Ishikawa (cell line): ENCODE data around the gene SLC30A2.

Source experiments
- CEBPB ChIP-seq: IDR thresholded peaks from 2 replicates; pipeline ENCODE4 v1.6.1; 2012
- EP300 ChIP-seq: IDR thresholded peaks from 2 replicates; pipeline ENCODE4 v1.6.1; 2012; ENCODE audit warnings: borderline replicate concordance
- FOXM1 ChIP-seq: IDR thresholded peaks from 2 replicates; pipeline ENCODE4 v1.6.1; 2012; ENCODE audit warnings: low read depth, borderline replicate concordance
- NFIC ChIP-seq: IDR thresholded peaks from 2 replicates; pipeline ENCODE4 v1.6.1; 2012
- RAD21 ChIP-seq: IDR thresholded peaks from 2 replicates; pipeline ENCODE4 v1.6.1; 2012; ENCODE audit warnings: low read depth
- TAF1 ChIP-seq: IDR thresholded peaks from 2 replicates; pipeline ENCODE4 v1.6.1; 2012; ENCODE audit warnings: low read depth, mild to moderate bottlenecking
- TEAD4 ChIP-seq: IDR thresholded peaks from 2 replicates; pipeline ENCODE4 v1.6.1; 2012
- YY1 ChIP-seq: IDR thresholded peaks from 2 replicates; pipeline ENCODE4 v1.6.1; 2012; ENCODE audit warnings: low read depth
- TF ChIP-seq, protein P1 (sequence below): IDR thresholded peaks from 2 replicates; pipeline ENCODE4 v1.6.1; 2012; ENCODE audit warnings: low read depth, mild to moderate bottlenecking
- TF ChIP-seq, protein P2 (sequence below): IDR thresholded peaks from 2 replicates; pipeline ENCODE4 v1.6.1; 2012

- TF ChIP-seq, protein P1, sequence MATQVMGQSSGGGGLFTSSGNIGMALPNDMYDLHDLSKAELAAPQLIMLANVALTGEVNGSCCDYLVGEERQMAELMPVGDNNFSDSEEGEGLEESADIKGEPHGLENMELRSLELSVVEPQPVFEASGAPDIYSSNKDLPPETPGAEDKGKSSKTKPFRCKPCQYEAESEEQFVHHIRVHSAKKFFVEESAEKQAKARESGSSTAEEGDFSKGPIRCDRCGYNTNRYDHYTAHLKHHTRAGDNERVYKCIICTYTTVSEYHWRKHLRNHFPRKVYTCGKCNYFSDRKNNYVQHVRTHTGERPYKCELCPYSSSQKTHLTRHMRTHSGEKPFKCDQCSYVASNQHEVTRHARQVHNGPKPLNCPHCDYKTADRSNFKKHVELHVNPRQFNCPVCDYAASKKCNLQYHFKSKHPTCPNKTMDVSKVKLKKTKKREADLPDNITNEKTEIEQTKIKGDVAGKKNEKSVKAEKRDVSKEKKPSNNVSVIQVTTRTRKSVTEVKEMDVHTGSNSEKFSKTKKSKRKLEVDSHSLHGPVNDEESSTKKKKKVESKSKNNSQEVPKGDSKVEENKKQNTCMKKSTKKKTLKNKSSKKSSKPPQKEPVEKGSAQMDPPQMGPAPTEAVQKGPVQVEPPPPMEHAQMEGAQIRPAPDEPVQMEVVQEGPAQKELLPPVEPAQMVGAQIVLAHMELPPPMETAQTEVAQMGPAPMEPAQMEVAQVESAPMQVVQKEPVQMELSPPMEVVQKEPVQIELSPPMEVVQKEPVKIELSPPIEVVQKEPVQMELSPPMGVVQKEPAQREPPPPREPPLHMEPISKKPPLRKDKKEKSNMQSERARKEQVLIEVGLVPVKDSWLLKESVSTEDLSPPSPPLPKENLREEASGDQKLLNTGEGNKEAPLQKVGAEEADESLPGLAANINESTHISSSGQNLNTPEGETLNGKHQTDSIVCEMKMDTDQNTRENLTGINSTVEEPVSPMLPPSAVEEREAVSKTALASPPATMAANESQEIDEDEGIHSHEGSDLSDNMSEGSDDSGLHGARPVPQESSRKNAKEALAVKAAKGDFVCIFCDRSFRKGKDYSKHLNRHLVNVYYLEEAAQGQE = no peak
- TF ChIP-seq RAD21 (no peak), EP300 (no peak), YY1 (no peak), TEAD4 (no peak), NFIC (no peak), CEBPB (no peak), TAF1 (no peak), FOXM1 (no peak)
- TF ChIP-seq, protein P2, sequence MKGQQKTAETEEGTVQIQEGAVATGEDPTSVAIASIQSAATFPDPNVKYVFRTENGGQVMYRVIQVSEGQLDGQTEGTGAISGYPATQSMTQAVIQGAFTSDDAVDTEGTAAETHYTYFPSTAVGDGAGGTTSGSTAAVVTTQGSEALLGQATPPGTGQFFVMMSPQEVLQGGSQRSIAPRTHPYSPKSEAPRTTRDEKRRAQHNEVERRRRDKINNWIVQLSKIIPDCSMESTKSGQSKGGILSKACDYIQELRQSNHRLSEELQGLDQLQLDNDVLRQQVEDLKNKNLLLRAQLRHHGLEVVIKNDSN = no peak
These were observed 36.1 kb upstream of the SLC30A2 start for GRCh38 chr1:26082020-26082350.
